DMS79 treated with DMSO at 0.1 percent for 48 hours (cell line): ENCODE results near the gene VEPH1.
"Not testable (repeated sequence)": the region's sequence is repeated elsewhere in the genome, so short reads cannot be mapped to it uniquely, and the experiment has no call there.

Experiments
- DNase-seq: peaks from one replicate; lab custom pipeline; 2025; lab: John Stamatoyannopoulos, UW

VEPH1 gene

GRCh38 chr3:157387708-157388435, 115.3 kb downstream of the VEPH1 start:
- DNase-seq: no peak

- DNase-seq: no peak
These were observed 118.7 kb downstream of the VEPH1 start for GRCh38 chr3:157384491-157384890.

- DNase-seq: no peak
These were observed 119.2 kb downstream of the VEPH1 start for GRCh38 chr3:157384031-157384430.

GRCh38 chr3:157381606-157382005, 121.6 kb downstream of the VEPH1 start:
- DNase-seq: no peak

- DNase-seq: no peak
These were observed 123.6 kb downstream of the VEPH1 start for GRCh38 chr3:157379525-157380140.

DNA sequence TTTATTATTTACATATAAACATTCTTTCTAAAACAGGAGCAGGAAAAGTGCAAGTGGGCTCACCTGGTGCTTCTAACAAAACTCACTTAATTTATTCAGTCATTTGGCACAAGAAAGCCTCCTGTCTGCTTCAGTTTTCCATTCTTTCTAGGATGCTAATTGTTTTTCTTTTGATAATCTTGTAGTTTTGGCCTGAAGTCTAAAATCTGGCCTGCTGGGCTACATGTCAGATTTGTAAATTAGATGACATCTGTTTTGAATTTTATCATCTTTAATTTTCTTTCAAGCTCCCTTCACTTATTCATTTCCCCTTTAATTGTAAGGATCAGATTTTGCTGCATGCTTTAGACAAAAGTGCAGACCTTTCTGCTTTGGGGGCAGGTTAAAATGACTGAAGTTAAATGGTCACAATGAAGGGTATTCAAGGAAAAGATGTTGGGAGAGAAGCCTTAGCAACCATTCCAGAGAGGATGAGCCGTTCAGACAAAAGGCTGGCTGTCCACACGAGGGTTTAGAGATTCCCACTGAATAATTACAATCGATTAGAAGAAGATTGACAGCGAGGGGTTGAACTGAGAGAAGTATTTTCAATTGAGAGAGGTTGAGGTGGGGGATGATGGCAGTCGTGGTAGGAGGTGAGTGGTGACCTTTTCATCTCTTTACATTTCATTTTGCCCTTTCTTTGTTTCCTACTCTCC, 126.5 kb downstream of the VEPH1 start:
- no peak for DNase-seq

GRCh38 chr3:157375342-157375986, 127.8 kb downstream of the VEPH1 start:
- DNase-seq: no peak

- no peak for DNase-seq
These were observed 128.3 kb downstream of the VEPH1 start for GRCh38 chr3:157374933-157375332.

DNA sequence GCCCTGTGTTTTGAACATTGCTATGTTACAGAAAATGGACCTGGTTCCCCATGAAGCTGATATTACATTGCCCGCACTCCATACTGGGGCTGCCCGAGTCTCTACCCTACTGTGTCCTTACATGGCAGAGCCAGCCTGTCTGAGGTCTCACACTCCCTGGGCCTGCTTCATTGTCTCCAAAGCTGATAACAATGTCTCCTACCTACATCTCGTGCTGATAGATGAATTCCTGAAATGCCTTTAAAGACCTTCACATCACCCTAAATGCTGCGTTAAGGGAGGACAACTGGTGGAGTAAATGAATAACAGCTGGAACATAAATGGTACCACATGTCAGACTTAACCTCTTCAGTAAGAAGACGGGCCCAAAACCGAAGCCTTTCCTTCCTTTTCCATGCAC, 129.4 kb downstream of the VEPH1 start:
- no peak for DNase-seq

- no peak for DNase-seq
These were observed 132.3 kb downstream of the VEPH1 start for GRCh38 chr3:157370867-157371266.

DNA sequence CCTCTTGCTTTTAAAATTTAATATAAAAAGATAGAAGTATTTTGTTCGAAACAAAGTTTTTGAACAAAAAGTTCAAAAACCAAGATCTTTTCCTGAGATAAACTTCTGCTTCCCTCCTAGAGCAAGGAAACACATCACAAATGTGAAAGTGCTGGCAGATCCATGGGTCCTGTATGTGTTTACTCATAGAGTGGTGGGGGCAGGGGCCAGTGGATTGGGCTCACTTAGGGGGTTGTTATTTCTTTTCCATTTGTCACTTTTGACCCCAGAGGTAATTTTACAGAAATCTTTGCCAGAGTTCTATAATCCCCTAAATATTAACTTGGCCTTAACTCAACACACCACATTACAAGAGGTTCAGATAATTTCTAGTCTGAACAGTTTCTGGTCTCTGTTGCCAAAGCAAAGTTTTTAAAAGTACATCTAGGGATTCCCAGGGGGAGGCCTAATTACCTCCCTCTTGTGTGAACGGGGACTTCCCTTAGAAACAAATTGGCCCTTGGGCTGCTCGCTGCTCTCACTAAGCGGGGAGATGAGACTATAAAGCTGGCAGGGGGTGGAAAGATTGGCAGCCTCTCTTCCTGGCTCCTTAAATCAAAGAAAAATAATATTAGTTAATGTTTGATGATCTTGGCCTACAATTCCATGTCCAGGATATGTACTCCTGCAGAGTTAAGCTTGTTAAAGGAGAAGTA, 133.3 kb downstream of the VEPH1 start:
- no peak for DNase-seq

GRCh38 chr3:157368171-157368570, 135.0 kb downstream of the VEPH1 start:
- no peak for DNase-seq

DNA sequence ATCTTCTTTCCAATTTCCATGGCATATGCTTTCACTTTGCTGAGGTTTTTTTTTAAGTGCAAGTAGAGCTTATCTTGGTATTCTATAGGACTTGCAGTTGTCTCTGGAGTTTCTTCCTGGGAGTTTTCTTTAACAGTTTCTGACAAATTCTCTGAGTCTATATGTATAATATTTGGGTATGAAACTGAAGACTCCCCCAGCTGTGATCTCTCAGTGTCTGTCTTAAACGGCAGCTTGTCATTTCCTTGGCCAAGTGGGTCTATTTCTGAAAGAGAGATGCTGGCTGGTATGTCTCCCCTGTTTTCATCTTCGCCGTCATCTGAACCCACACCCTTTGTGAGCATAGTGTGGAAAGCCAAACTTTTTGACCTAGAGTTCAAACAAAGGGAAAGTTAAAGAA, 139.8 kb downstream of the VEPH1 start:
- no peak for DNase-seq

DNA sequence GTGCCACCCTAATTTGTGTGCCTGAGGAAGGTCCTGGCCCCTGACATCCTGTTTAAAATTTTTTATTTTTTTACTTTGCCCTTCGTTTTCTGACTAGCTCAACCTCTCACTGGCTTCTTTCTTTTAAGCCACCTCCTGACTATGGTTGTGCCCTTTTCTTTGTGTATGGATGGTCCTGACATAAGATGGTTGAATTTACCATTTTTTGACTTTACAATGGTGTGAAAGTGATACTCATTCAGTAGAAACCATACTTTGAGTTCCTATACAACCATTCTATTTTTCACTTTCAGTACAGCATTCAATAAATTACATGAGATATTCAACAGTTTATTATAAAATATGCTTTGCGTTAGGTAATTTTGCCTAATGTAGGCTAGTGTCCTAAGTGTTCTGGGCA, 140.9 kb downstream of the VEPH1 start:
- no peak for DNase-seq

GRCh38 chr3:157360044-157360443, 143.2 kb downstream of the VEPH1 start:
- DNase-seq: no peak

DNA sequence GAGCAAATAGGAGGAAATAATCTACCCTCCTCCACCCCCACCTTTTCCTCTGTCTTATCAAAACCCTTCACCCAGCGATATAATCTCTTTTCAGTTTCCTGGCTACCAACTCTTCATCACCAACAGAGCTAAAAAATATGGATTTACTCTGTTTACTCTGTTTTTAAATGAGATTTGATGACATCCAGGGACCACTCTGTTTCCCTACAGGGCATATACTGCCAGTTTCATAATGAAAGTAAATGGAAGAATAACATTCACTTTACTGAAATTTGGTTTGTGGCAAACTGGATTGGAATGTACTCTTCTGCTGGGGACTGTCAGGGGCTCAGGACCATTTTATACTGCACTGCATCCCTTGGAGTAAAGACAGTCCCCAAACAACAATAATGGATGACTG, 146.7 kb downstream of the VEPH1 start:
- no peak for DNase-seq

DNA sequence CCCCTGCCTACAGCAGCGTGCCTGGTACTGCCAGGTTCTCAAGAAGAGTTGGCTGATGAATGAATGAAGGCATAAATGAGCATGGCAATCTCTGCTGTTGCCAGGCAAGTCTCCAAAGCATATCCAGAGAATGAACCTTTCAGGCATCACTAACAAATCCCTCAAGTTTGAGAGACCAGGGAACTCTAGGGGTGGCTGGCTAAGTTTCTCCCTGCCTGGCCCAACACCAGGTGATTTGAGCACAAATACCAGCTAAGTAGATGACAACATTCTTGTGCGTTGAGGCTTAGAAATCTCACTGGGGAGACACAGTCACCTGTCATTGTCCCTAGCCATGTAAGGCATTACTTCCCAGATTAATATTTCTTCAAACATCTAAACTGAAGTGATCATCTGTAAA, 147.9 kb downstream of the VEPH1 start:
- no peak for DNase-seq

DNA sequence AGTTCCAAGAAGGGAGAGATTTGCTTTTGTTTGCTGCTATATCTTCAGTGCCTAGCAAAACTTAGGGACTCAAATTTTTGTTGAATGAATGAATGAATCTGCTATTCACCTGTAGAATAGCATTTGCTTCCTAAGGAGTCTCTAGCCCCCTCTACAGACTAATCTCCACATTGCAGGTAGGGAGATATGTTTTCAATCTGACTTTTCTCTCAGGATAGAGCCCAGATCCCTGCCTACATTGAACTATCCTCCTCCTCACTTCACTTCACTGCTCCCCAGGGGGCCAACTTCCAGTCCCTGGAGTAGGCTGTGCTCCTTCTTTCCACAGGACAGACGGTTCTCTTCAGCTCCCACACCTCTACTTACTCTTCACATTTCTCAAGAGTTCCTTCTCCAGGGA, 148.5 kb downstream of the VEPH1 start:
- DNase-seq: no peak

- DNase-seq: no peak
These were observed 149.0 kb downstream of the VEPH1 start for GRCh38 chr3:157354254-157354653.

GRCh38 chr3:157353652-157354051, 149.6 kb downstream of the VEPH1 start:
- no peak for DNase-seq

- no peak for DNase-seq
These were observed 151.2 kb downstream of the VEPH1 start for GRCh38 chr3:157351981-157352380.

- not testable (repeated sequence) for DNase-seq
These were observed 152.6 kb downstream of the VEPH1 start for GRCh38 chr3:157350651-157351050.
